HCT116 (cell line): ENCODE results near the gene LRIG3.

Source experiments
- CEBPB ChIP-seq: IDR thresholded peaks from 2 replicates; pipeline ENCODE4 v1.6.1; 2012; ENCODE audit warnings: low read depth
- CTCF ChIP-seq, 3 experiments: fragments of 200-600 bp in 1 of 3; sonication (generic) in 1 of 3; IDR thresholded peaks in 2 of 3; conservative IDR thresholded peaks in 1 of 3; 2 replicates each; pipeline ENCODE4 v1.5.1; 2012 to 2017; ENCODE audit warnings: low read depth in 2 of 3, low read length in 2 of 3, antibody characterized with exemption in 1 of 3, borderline replicate concordance in 1 of 3, control low read depth in 1 of 3, mild to moderate bottlenecking in 1 of 3, mixed read lengths in 1 of 3, mixed run types in 1 of 3, moderate library complexity in 1 of 3; ENCODE audit not compliant: insufficient read depth in 1 of 3
- EZH2phosphoT487 ChIP-seq: fragments of 200-600 bp; IDR thresholded peaks from 2 replicates; pipeline ENCODE4 v1.6.1; 2018; ENCODE audit warnings: antibody characterized with exemption, borderline replicate concordance
- FOSL1 ChIP-seq: IDR thresholded peaks from 2 replicates; pipeline ENCODE4 v1.6.1; 2012; ENCODE audit warnings: low read depth
- JUND ChIP-seq: IDR thresholded peaks from 2 replicates; pipeline ENCODE4 v1.6.1; 2012
- POLR2A ChIP-seq: IDR thresholded peaks from 2 replicates; pipeline ENCODE4 v1.7.0; 2011; ENCODE audit warnings: borderline replicate concordance; ENCODE audit not compliant: insufficient read depth, insufficient read length; ENCODE audit errors: extremely low read depth
- POLR2AphosphoS5 ChIP-seq: IDR thresholded peaks from 2 replicates; pipeline ENCODE4 v1.6.1; 2011; ENCODE audit warnings: mild to moderate bottlenecking, low read depth, low read length, moderate library complexity
- SIN3A ChIP-seq: IDR thresholded peaks from 2 replicates; pipeline ENCODE4 v1.6.1; 2012; ENCODE audit warnings: low read depth
- SRF ChIP-seq: IDR thresholded peaks from 2 replicates; pipeline ENCODE4 v1.6.1; 2012; ENCODE audit warnings: low read depth
- TF ChIP-seq, protein P1 (sequence below): IDR thresholded peaks from 2 replicates; pipeline ENCODE4 v1.6.1; 2011; ENCODE audit warnings: mild to moderate bottlenecking, low read length, moderate library complexity; ENCODE audit not compliant: insufficient replicate concordance; ENCODE audit errors: extremely low read depth

- TF ChIP-seq CTCF (IDR thresholded peaks at IDR 0.05 in 2 of 3, conservative IDR thresholded peaks at IDR 0.05 in 1 of 3; ENCODE audit: borderline replicate concordance in 1 of 3, insufficient read depth in 1 of 3, low read depth in 2 of 3, low read length in 2 of 3), result no peak
- TF ChIP-seq POLR2AphosphoS5, result no peak
- no peak for TF ChIP-seq CEBPB
- no peak for TF ChIP-seq JUND
- no peak for TF ChIP-seq POLR2A
- TF ChIP-seq SRF, result no peak
- TF ChIP-seq, protein P1, sequence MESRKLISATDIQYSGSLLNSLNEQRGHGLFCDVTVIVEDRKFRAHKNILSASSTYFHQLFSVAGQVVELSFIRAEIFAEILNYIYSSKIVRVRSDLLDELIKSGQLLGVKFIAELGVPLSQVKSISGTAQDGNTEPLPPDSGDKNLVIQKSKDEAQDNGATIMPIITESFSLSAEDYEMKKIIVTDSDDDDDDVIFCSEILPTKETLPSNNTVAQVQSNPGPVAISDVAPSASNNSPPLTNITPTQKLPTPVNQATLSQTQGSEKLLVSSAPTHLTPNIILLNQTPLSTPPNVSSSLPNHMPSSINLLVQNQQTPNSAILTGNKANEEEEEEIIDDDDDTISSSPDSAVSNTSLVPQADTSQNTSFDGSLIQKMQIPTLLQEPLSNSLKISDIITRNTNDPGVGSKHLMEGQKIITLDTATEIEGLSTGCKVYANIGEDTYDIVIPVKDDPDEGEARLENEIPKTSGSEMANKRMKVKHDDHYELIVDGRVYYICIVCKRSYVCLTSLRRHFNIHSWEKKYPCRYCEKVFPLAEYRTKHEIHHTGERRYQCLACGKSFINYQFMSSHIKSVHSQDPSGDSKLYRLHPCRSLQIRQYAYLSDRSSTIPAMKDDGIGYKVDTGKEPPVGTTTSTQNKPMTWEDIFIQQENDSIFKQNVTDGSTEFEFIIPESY, result no peak
- no peak for TF ChIP-seq EZH2phosphoT487
- TF ChIP-seq FOSL1, result no peak
- no peak for TF ChIP-seq SIN3A
Measured at GRCh38 chr12:58877243-58877743, 43.0 kb downstream of the LRIG3 start.
